Heart left ventricle (tissue), 16 donors: Measurements from ENCODE around the gene KCNN2. TPM values are rescaled to one million over a fixed set of nuclear protein-coding genes. Genes with fewer than 3 reads are reported as not detected.

Source experiments
- ATAC-seq, 4 donors: fragments of 200-7000 bp; cut with Tn5 transposase; one replicate each; pipeline ENCODE4 v1.9.1; 2020 to 2022; ENCODE audit warnings: moderate library complexity in 4 of 4, mild to moderate bottlenecking in 3 of 4, moderate number of reproducible peaks in 1 of 4
- DNase-seq, 5 donors: peaks; one replicate each; pipeline ENCODE4 v3.0.0-alpha.2; 2020
- H3K27ac ChIP-seq, 12 donors: fragments of 200-600 bp; sonication (generic) in 4 of 12; one replicate each; pipeline versions ENCODE4 v1.5.0 to v1.8.0; 2016 to 2022; ENCODE audit warnings: mild to moderate bottlenecking in 2 of 12
- H3K27me3 ChIP-seq, 9 donors: fragments of 200-600 bp; sonication (generic) in 2 of 9; one replicate each; pipeline versions ENCODE4 v1.5.1 to v1.8.0; 2016 to 2022; ENCODE audit warnings: mild to moderate bottlenecking in 3 of 9
- H3K36me3 ChIP-seq, 9 donors: fragments of 200-600 bp; sonication (generic) in 2 of 9; one replicate each; pipeline versions ENCODE4 v1.5.0 to v1.8.0; 2018 to 2022; ENCODE audit warnings: mild to moderate bottlenecking in 2 of 9
- H3K4me1 ChIP-seq, 12 donors: fragments of 200-600 bp; sonication (generic) in 4 of 12; one replicate each; pipeline versions ENCODE4 v1.5.0 to v1.8.0; 2016 to 2022; ENCODE audit warnings: mild to moderate bottlenecking in 3 of 12
- H3K4me3 ChIP-seq, 12 donors: fragments of 200-600 bp; sonication (generic) in 4 of 12; one replicate each; pipeline versions ENCODE4 v1.5.0 to v1.8.0; 2017 to 2022; ENCODE audit warnings: mild to moderate bottlenecking in 9 of 12, moderate library complexity in 4 of 12
- H3K9me3 ChIP-seq, 12 donors: fragments of 200-600 bp; sonication (generic) in 4 of 12; one replicate each; pipeline versions ENCODE4 v1.5.0 to v1.8.0; 2016 to 2022; ENCODE audit warnings: mild to moderate bottlenecking in 1 of 12
- CTCF ChIP-seq, 12 donors: fragments of 200-600 bp; sonication (generic) in 4 of 12; IDR thresholded peaks; one replicate each; pipeline versions ENCODE4 v1.5.0 to v1.8.0; 2018 to 2022; ENCODE audit warnings: antibody characterized with exemption in 12 of 12, mild to moderate bottlenecking in 5 of 12
- POLR2A ChIP-seq, 2 donors: fragments of 450-650 bp; IDR thresholded peaks; one replicate each; pipeline ENCODE4 v1.6.1; 2017; ENCODE audit warnings: antibody characterized with exemption in 2 of 2, mild to moderate bottlenecking in 2 of 2, moderate library complexity in 2 of 2
- whole genome bisulfite sequencing, 4 donors: extraction: QIAGEN DNeasy Blood & Tissue Kit in 2 of 4; methylation state at CpG; one replicate each; pipeline versions ENCODE4 v1.1.5 to v1.1.7; 2013 to 2018; 5-methylcytosine and 5-hydroxymethylcytosine counted together
- intact Hi-C, 10 donors: fragments of 100-400 bp; cut with DNase I; formaldehyde crosslinking; loops; one replicate each; pipeline versions ENCODE4 v1.11.1 to v1.14.2; 2022
- polyA plus RNA-seq, 2 donors: library from polyadenylated mRNA; stranded (reverse); fragments of 200-250 nt; gene quantifications; one replicate each; pipeline ENCODE4 v1.2.3, GENCODE V29; 2013
- total RNA-seq, 9 donors: library from RNA; depleted of rRNA in 2 of 9; stranded (reverse); fragments of >200 nt in 2 of 9; fragmentation: NEBNext Ultra II Directional in 3 of 9; extraction: Animal tissue kit (Norgen Biotek cat#: 25700) in 3 of 9; gene quantifications; one replicate each; pipeline versions ENCODE4 v1.1.0 to v1.2.4, GENCODE V29; 2016 to 2023
- donor health status: ischemic (EF 13 %, LVEDD 7.1; RV severe dilation, severe dysfunction).
- donor health status: healthy with polysubstance abuse.
- donor health status: DM: no; HTN: yes; CAD: no.
- donor health status: DM: no; HTN: no; CAD: no.
- donor health status: ischemic (EF 25% LVEDD 6.9; RV normal size, moderate dysfunction).
- donor health status: ischemic (EF 25% LVEDD 5.7; RV mildly dilated, moderate dysfunction).
- donor health status: healthy.
- donor health status: DM: yes; HTN: yes; CAD: no.
- donor health status: ischemic (EF 35%, LVEDD 5.7; RV mildly dilated, moderate dysfunction).
- donor health status: nonischemic (EF 11% LVEDD 7.7; RV severe dilation, severe dysfunction).
- donor health status: DM: yes; HTN: yes; CAD: no.
- donor health status: PGD.
- donor health status: ischemic (EF 29% LVEDD 5.4; RV normal size, mild dysfunction).
- donor health status: nonischemic (EF 23%, LVEDD 6.1; RV moderate dilation, normal function).

The KCNN2 gene
- total and polyA plus RNA-seq, 11 donors: 1.2 to 11.6 (median 6.7) TPM

GRCh38 chr5:114504560-114504959 is 142.7 kb downstream of the KCNN2 start:
- Histone ChIP-seq H3K27me3 (no peaks in the 10 kb centered on the region), H3K4me3 (no peak overlapping the region), H3K36me3 (no peaks in the 10 kb centered on the region), H3K4me1 (no peaks in the 10 kb centered on the region), H3K9me3 (no peaks in the 10 kb centered on the region), H3K27ac (no peak overlapping the region)
- no peak for TF ChIP-seq CTCF (IDR thresholded peaks at IDR 0.05)
- TF ChIP-seq POLR2A (IDR thresholded peaks at IDR 0.05): no peak
- no peak for DNase-seq
- 81 to 92% (median 87%) methylated on average over 9 of the region's 9 CpGs for WGBS, 4 donors
- intact Hi-C loops: no loop called here
- no peak for ATAC-seq

GRCh38 chr5:114524221-114524620 is 162.4 kb downstream of the KCNN2 start:
- Histone ChIP-seq H3K27me3 (no peaks in the 10 kb centered on the region), H3K4me1 (no peaks in the 10 kb centered on the region), H3K9me3 (peaks cover 0 to 10% (median 3%) of the 10 kb centered on the region in 12 donors), H3K4me3 (no peak overlapping the region), H3K27ac (no peak overlapping the region), H3K36me3 (no peaks in the 10 kb centered on the region)
- intact Hi-C loops: no loop called here
- WGBS, 4 donors: 86 to 96% (median 92%) methylated on average over 1 of the region's 1 CpG
- no peak for TF ChIP-seq POLR2A (IDR thresholded peaks at IDR 0.05)
- ATAC-seq (no peak), DNase-seq (no peak)

- Histone ChIP-seq H3K36me3 (no peaks in the 10 kb centered on the region), H3K27me3 (no peaks in the 10 kb centered on the region), H3K27ac (no peak overlapping the region), H3K4me3 (no peak overlapping the region), H3K4me1 (no peaks in the 10 kb centered on the region), H3K9me3 (peaks cover 0 to 4% (median 0%) of the 10 kb centered on the region in 12 donors)
- WGBS, 4 donors: 75 to 100% (median 86%) methylated on average over 1 of the region's 1 CpG
- DNase-seq (peak in 1 of 5 donors; percentile 33), ATAC-seq (no peak)
- TF ChIP-seq CTCF (IDR thresholded peaks at IDR 0.05) (no peak), POLR2A (IDR thresholded peaks at IDR 0.05) (no peak)
- intact Hi-C loops: no loop called here
Observed at GRCh38 chr5:114544561-114544960, 182.7 kb downstream of the KCNN2 start.
